ENCODE data around the gene AHI1. TPM values are rescaled to one million over a fixed set of nuclear protein-coding genes. Genes with fewer than 3 reads are reported as not detected.

Gene AHI1
- total and polyA plus RNA-seq, 12 donors: 4.1 to 19.8 (median 11.9) TPM

- TF ChIP-seq CTCF (IDR thresholded peaks at IDR 0.05): no peak
- intact Hi-C loops (cut with DNase I): no loop called here
- Histone ChIP-seq H3K4me1 (no peaks in the 10 kb centered on the region), H3K27ac (no peak overlapping the region), H3K27me3 (no peaks in the 10 kb centered on the region), H3K36me3 (no peaks in the 10 kb centered on the region), H3K9me3 (no peaks in the 10 kb centered on the region), H3K4me3 (no peak overlapping the region)
- no peak for ATAC-seq
- WGBS, 2 donors: 79 to 82% methylated on average over 6 of the region's 6 CpGs
- DNase-seq: no peak
These were observed 29.8 kb upstream of the AHI1 start for GRCh38 chr6:135527116-135527959.

GRCh38 chr6:135525594-135525993 lies 28.1 kb upstream of the AHI1 start:
- no peak overlapping the region for H3K4me3 ChIP-seq
- no peak for ATAC-seq

GRCh38 chr6:135522965-135523692 lies 25.6 kb upstream of the AHI1 start:
- intact Hi-C loops (cut with DNase I): no loop called here
- Histone ChIP-seq H3K9me3 (no peaks in the 10 kb centered on the region), H3K27me3 (no peaks in the 10 kb centered on the region), H3K4me1 (no peaks in the 10 kb centered on the region), H3K27ac (no peak overlapping the region), H3K4me3 (no peak overlapping the region), H3K36me3 (no peaks in the 10 kb centered on the region)
- 79 to 83% methylated on average over 6 of the region's 6 CpGs for WGBS, 2 donors
- ATAC-seq (no peak), DNase-seq (no peak)
- TF ChIP-seq CTCF (IDR thresholded peaks at IDR 0.05): no peak

More at GRCh38 chr6:135525594-135525993, 28.1 kb upstream of the AHI1 start:
- Histone ChIP-seq H3K27me3 (no peaks in the 10 kb centered on the region), H3K27ac (no peak overlapping the region), H3K9me3 (no peaks in the 10 kb centered on the region), H3K36me3 (no peaks in the 10 kb centered on the region), H3K4me1 (no peaks in the 10 kb centered on the region)
- intact Hi-C loops (cut with DNase I): no loop called here
- TF ChIP-seq CTCF (IDR thresholded peaks at IDR 0.05): no peak
- DNase-seq: no peak
- WGBS, 2 donors: 95 to 96% methylated on average over 1 of the region's 1 CpG

GRCh38 chr6:135521431-135521830 lies 23.9 kb upstream of the AHI1 start:
- Histone ChIP-seq H3K4me3 (no peak overlapping the region), H3K9me3 (peaks cover 0 to 8% (median 0%) of the 10 kb centered on the region in 11 donors), H3K4me1 (no peaks in the 10 kb centered on the region), H3K27ac (no peak overlapping the region), H3K36me3 (no peaks in the 10 kb centered on the region), H3K27me3 (no peaks in the 10 kb centered on the region)
- DNase-seq (no peak), ATAC-seq (no peak)
- intact Hi-C loops (cut with DNase I): no loop called here
- TF ChIP-seq CTCF (IDR thresholded peaks at IDR 0.05): no peak
- 94 to 97% methylated on average over 1 of the region's 1 CpG for WGBS, 2 donors
